BJ (cell line): ENCODE measurements around the gene HDGFL3. TPM values are rescaled to one million over a fixed set of nuclear protein-coding genes. Genes with fewer than 3 reads are reported as not detected.

Experiments used
- CTCF ChIA-PET: fragments of 350-600 bp; formaldehyde crosslinking; extraction: SDS; loops from one replicate; lab custom pipeline; 2021; ENCODE audit warnings: antibody characterized with exemption, inconsistent platforms; lab: Yijun Ruan, JAX
- POLR2A ChIA-PET: fragments of 300-600 bp; sonication (Branson Sonifier 250); formaldehyde crosslinking; extraction: SDS; loops from one replicate; lab custom pipeline; 2021; ENCODE audit warnings: antibody characterized with exemption; lab: Charles Lee
- DNase-seq: peaks from one replicate; pipeline ENCODE4 v3.0.0-alpha.2; 2011; ENCODE audit warnings: low read depth
- H3K27me3 ChIP-seq: 2 replicates; pipeline ENCODE4 v1.6.0; 2011; ENCODE audit warnings: low read length; ENCODE audit not compliant: control insufficient read depth, insufficient read depth
- H3K36me3 ChIP-seq: 2 replicates; pipeline ENCODE4 v1.5.1; 2011; ENCODE audit warnings: low read length; ENCODE audit not compliant: control insufficient read depth, insufficient read depth
- H3K4me3 ChIP-seq: 2 replicates; pipeline ENCODE4 v1.5.1; 2011; ENCODE audit warnings: low read depth, mild to moderate bottlenecking, control low read depth, low read length
- CTCF ChIP-seq: IDR thresholded peaks from 2 replicates; pipeline ENCODE4 v1.5.1; 2011; ENCODE audit warnings: low read depth, mild to moderate bottlenecking, control low read depth, inconsistent platforms, low read length, moderate library complexity; ENCODE audit not compliant: insufficient read depth
- polyA plus RNA-seq: library from polyadenylated mRNA; depleted of rRNA; stranded (reverse); fragments of >200 nt; gene quantifications from 2 replicates; pipeline ENCODE4 v1.2.3, GENCODE V29; 2011

The HDGFL3 gene
- polyA plus RNA-seq, 1 experiment, result 5.7 TPM

- Histone ChIP-seq H3K27me3 (peaks cover 3% of the 10 kb centered on the region; the same call in 1 of the 2 replicates), H3K4me3 (peak overlapping the region; percentile 51; the same call in 1 of the 2 replicates), H3K36me3 (no peaks in the 10 kb centered on the region)
- DNase-seq, result no peak
- ChIA-PET CTCF (no interaction called here), POLR2A (no interaction called here)
- TF ChIP-seq CTCF, result no peak
Observed at GRCh38 chr15:83108266-83109219, 99.1 kb downstream of the HDGFL3 start.

GRCh38 chr15:83107841-83108181, 99.8 kb downstream of the HDGFL3 start:
- H3K36me3 ChIP-seq, result no peaks in the 10 kb centered on the region
- DNase-seq, result no peak
- H3K4me3 ChIP-seq, result peak overlapping the region; percentile 51
- ChIA-PET POLR2A (no interaction called here), CTCF (no interaction called here)
- no peak for TF ChIP-seq CTCF
- H3K27me3 ChIP-seq, result peaks cover 3% of the 10 kb centered on the region; the same call in 1 of the 2 replicates

GRCh38 chr15:83106994-83107840, 100.4 kb downstream of the HDGFL3 start, which contains the start of gene TM6SF1:
TM6SF1 (plus strand) TSS chr15:83107645; CDS start chr15:83107681, 36 bp downstream.
- Histone ChIP-seq H3K36me3 (no peaks in the 10 kb centered on the region), H3K27me3 (peaks cover 3% of the 10 kb centered on the region; the same call in 1 of the 2 replicates), H3K4me3 (peak within 1 kb of the TSS; percentile 51)
- POLR2A ChIA-PET, result interaction anchor here (0.7 kb wide), 1 partner anchor 30 kb away, joined by 11 read pairs; no protein-coding TSS in a partner anchor
- DNase-seq, result no peak
- CTCF ChIA-PET, result no interaction called here
- TF ChIP-seq CTCF, result no peak

GRCh38 chr15:83105440-83105839, 102.2 kb downstream of the HDGFL3 start:
- H3K4me3 ChIP-seq, result no peak overlapping the region
- no peak for DNase-seq
- ChIA-PET CTCF (no interaction called here), POLR2A (no interaction called here)
- no peaks in the 10 kb centered on the region for H3K36me3 ChIP-seq
- peaks cover 3% of the 10 kb centered on the region; the same call in 1 of the 2 replicates for H3K27me3 ChIP-seq
- TF ChIP-seq CTCF, result no peak
